ENCODE measurements around the gene SNAPC4.

GRCh38 chr9:136352682-136353081, 47.3 kb downstream of the SNAPC4 start:
- TF ChIP-seq NFIC (IDR thresholded peaks at IDR 0.05) (no peak), CEBPB (IDR thresholded peaks at IDR 0.05) (no peak), YY1 (IDR thresholded peaks at IDR 0.05; ENCODE audit: low read depth) (no peak), EGR1 (IDR thresholded peaks at IDR 0.05) (no peak), FOXM1 (IDR thresholded peaks at IDR 0.05; ENCODE audit: borderline replicate concordance, low read depth) (no peak), TAF1 (IDR thresholded peaks at IDR 0.05; ENCODE audit: low read depth) (no peak), MAX (IDR thresholded peaks at IDR 0.05) (no peak), EP300 (IDR thresholded peaks at IDR 0.05; ENCODE audit: borderline replicate concordance) (no peak), RAD21 (IDR thresholded peaks at IDR 0.05; ENCODE audit: low read depth) (no peak)
- TF ChIP-seq, protein P1, sequence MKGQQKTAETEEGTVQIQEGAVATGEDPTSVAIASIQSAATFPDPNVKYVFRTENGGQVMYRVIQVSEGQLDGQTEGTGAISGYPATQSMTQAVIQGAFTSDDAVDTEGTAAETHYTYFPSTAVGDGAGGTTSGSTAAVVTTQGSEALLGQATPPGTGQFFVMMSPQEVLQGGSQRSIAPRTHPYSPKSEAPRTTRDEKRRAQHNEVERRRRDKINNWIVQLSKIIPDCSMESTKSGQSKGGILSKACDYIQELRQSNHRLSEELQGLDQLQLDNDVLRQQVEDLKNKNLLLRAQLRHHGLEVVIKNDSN (IDR thresholded peaks at IDR 0.05) = no peak
- TF ChIP-seq, protein P2, sequence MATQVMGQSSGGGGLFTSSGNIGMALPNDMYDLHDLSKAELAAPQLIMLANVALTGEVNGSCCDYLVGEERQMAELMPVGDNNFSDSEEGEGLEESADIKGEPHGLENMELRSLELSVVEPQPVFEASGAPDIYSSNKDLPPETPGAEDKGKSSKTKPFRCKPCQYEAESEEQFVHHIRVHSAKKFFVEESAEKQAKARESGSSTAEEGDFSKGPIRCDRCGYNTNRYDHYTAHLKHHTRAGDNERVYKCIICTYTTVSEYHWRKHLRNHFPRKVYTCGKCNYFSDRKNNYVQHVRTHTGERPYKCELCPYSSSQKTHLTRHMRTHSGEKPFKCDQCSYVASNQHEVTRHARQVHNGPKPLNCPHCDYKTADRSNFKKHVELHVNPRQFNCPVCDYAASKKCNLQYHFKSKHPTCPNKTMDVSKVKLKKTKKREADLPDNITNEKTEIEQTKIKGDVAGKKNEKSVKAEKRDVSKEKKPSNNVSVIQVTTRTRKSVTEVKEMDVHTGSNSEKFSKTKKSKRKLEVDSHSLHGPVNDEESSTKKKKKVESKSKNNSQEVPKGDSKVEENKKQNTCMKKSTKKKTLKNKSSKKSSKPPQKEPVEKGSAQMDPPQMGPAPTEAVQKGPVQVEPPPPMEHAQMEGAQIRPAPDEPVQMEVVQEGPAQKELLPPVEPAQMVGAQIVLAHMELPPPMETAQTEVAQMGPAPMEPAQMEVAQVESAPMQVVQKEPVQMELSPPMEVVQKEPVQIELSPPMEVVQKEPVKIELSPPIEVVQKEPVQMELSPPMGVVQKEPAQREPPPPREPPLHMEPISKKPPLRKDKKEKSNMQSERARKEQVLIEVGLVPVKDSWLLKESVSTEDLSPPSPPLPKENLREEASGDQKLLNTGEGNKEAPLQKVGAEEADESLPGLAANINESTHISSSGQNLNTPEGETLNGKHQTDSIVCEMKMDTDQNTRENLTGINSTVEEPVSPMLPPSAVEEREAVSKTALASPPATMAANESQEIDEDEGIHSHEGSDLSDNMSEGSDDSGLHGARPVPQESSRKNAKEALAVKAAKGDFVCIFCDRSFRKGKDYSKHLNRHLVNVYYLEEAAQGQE (IDR thresholded peaks at IDR 0.05; ENCODE audit: low read depth) = no peak
